ENCODE results near the gene HSD11B1L. TPM values are rescaled to one million over a fixed set of nuclear protein-coding genes. Genes with fewer than 3 reads are reported as not detected.

HSD11B1L gene
- total RNA-seq, 4 donors from 2014 or later: 1.9 to 9.4 (median 8.3) TPM

- Histone ChIP-seq H3K9me3 (no peaks in the 10 kb centered on the region), H3K36me3 (peaks cover 19 to 47% (median 30%) of the 10 kb centered on the region in 3 donors), H3K4me1 (no peaks in the 10 kb centered on the region), H3K27ac (no peak overlapping the region), H3K27me3 (no peaks in the 10 kb centered on the region), H3K4me3 (no peak overlapping the region)
- TF ChIP-seq CTCF (IDR thresholded peaks at IDR 0.05) (no peak), POLR2A (IDR thresholded peaks at IDR 0.05) (no peak)
- intact Hi-C loops (cut with DNase I): no loop called here
- no peak for DNase-seq
- 90% methylated on average over 2 of the region's 7 CpGs; no CpG with 5 or more reads in 1 of the 2 donors for WGBS, 2 donors
These were observed 9.2 kb upstream of the HSD11B1L start for GRCh38 chr19:5671600-5671999.

- intact Hi-C loops (cut with DNase I): no loop called here
- WGBS, 2 donors: 89 to 92% methylated on average over 8 to 9 of the region's 13 CpGs
These were observed 7.9 kb upstream of the HSD11B1L start for GRCh38 chr19:5672708-5673459.

GRCh38 chr19:5673752-5674151 is 7.1 kb upstream of the HSD11B1L start:
- Histone ChIP-seq H3K9me3 (no peaks in the 10 kb centered on the region), H3K27me3 (no peaks in the 10 kb centered on the region), H3K27ac (no peak overlapping the region), H3K4me1 (peaks cover 0 to 2% (median 0%) of the 10 kb centered on the region in 3 donors), H3K4me3 (no peak overlapping the region), H3K36me3 (peaks cover 9 to 36% (median 10%) of the 10 kb centered on the region in 3 donors)
- intact Hi-C loops (cut with DNase I): no loop called here
- no peak for DNase-seq
- WGBS, 2 donors: 97 to 100% methylated on average over 1 of the region's 1 CpG
- TF ChIP-seq POLR2A (IDR thresholded peaks at IDR 0.05): no peak
- no peak for TF ChIP-seq CTCF (IDR thresholded peaks at IDR 0.05)

More at GRCh38 chr19:5672708-5673459, 7.9 kb upstream of the HSD11B1L start:
- H3K4me1 ChIP-seq: no peaks in the 10 kb centered on the region
- no peak for DNase-seq
- H3K36me3 ChIP-seq: peaks cover 13 to 36% (median 17%) of the 10 kb centered on the region in 3 donors
- TF ChIP-seq CTCF (IDR thresholded peaks at IDR 0.05) (no peak), POLR2A (IDR thresholded peaks at IDR 0.05) (no peak)
- H3K4me3 ChIP-seq: no peak overlapping the region
- H3K27ac ChIP-seq: no peak overlapping the region
- H3K27me3 ChIP-seq: no peaks in the 10 kb centered on the region
- no peaks in the 10 kb centered on the region for H3K9me3 ChIP-seq

- TF ChIP-seq CTCF (IDR thresholded peaks at IDR 0.05) (no peak), POLR2A (IDR thresholded peaks at IDR 0.05) (no peak)
- H3K4me1 ChIP-seq: peaks cover 5 to 11% (median 9%) of the 10 kb centered on the region in 3 donors
- H3K9me3 ChIP-seq: no peaks in the 10 kb centered on the region
- WGBS, 2 donors: 66% methylated on average over 5 of the region's 5 CpGs; no CpG with 5 or more reads in 1 of the 2 donors
- peaks cover 0 to 28% (median under 1%) of the 10 kb centered on the region in 3 donors for H3K36me3 ChIP-seq
- no peak overlapping the region for H3K27ac ChIP-seq
- intact Hi-C loops (cut with DNase I): no loop called here
- H3K27me3 ChIP-seq: no peaks in the 10 kb centered on the region
- no peak overlapping the region for H3K4me3 ChIP-seq
- no peak for DNase-seq
These were observed 6.1 kb upstream of the HSD11B1L start for GRCh38 chr19:5674714-5675113.

GRCh38 chr19:5676105-5676771 is 4.6 kb upstream of the HSD11B1L start:
- peaks cover 5 to 21% (median 12%) of the 10 kb centered on the region in 3 donors for H3K4me1 ChIP-seq
- H3K36me3 ChIP-seq: peaks cover 0 to 16% (median 0%) of the 10 kb centered on the region in 3 donors
- no peaks in the 10 kb centered on the region for H3K9me3 ChIP-seq
- WGBS, 2 donors: 61 to 96% methylated on average over 4 to 8 of the region's 17 CpGs
- TF ChIP-seq POLR2A (IDR thresholded peaks at IDR 0.05): no peak
- no peak for TF ChIP-seq CTCF (IDR thresholded peaks at IDR 0.05)
- H3K27me3 ChIP-seq: no peaks in the 10 kb centered on the region
- DNase-seq: no peak
- intact Hi-C loops (cut with DNase I): no loop called here
- no peak overlapping the region for H3K27ac ChIP-seq
- no peak overlapping the region for H3K4me3 ChIP-seq

Measured in esophagus squamous epithelium (tissue), 5 donors.